HEK293T (cell line): Measurements from ENCODE around the gene LEAP2.

Experiments used
- FOXM1 ChIP-seq: fragments of 450-650 bp; IDR thresholded peaks from 2 replicates; pipeline ENCODE4 v1.6.1; 2017; ENCODE audit warnings: mild to moderate bottlenecking, borderline replicate concordance
- NFRKB ChIP-seq: fragments of 450-650 bp; IDR thresholded peaks from 2 replicates; pipeline ENCODE4 v1.6.1; 2016; ENCODE audit warnings: mild to moderate bottlenecking, moderate library complexity
- SUZ12 ChIP-seq: fragments of 450-650 bp; IDR thresholded peaks from 2 replicates; pipeline ENCODE4 v1.6.1; 2016; ENCODE audit warnings: mild to moderate bottlenecking

GRCh38 chr5:132831095-132831860 is 42.2 kb upstream of the LEAP2 start:
- TF ChIP-seq SUZ12 = no peak
- TF ChIP-seq NFRKB = no peak
- TF ChIP-seq FOXM1 = no peak
